ENCODE data around the gene ITGA1.

Gene ITGA1

GRCh38 chr5:52783226-52783959 lies 4.3 kb upstream of the ITGA1 start:
- peaks cover 14% of the 10 kb centered on the region for H3K27me3 Mint-ChIP-seq
- H3K9me3 Mint-ChIP-seq, result no peaks in the 10 kb centered on the region
- H3K27ac Mint-ChIP-seq, result no peak overlapping the region
- intact Hi-C loops (cut with micrococcal nuclease), result loop anchor here (10.0 kb wide), 1 partner anchor 131 kb away; no protein-coding TSS in a partner anchor
- no peaks in the 10 kb centered on the region for H3K36me3 Mint-ChIP-seq (ENCODE audit: low read depth)
- no peak overlapping the region for H3K4me3 Mint-ChIP-seq
- H3K4me1 Mint-ChIP-seq (ENCODE audit: low read depth), result peaks cover 22% of the 10 kb centered on the region

GRCh38 chr5:52784737-52785136 lies 3.0 kb upstream of the ITGA1 start:
- Mint-ChIP-seq H3K4me1 (ENCODE audit: low read depth) (peaks cover 24% of the 10 kb centered on the region), H3K9me3 (no peaks in the 10 kb centered on the region), H3K27ac (no peak overlapping the region), H3K4me3 (no peak overlapping the region), H3K36me3 (ENCODE audit: low read depth) (no peaks in the 10 kb centered on the region), H3K27me3 (peaks cover 21% of the 10 kb centered on the region)
- intact Hi-C loops (cut with micrococcal nuclease), result loop anchor here (10.0 kb wide), 1 partner anchor 130 kb away; no protein-coding TSS in a partner anchor

- Mint-ChIP-seq H3K4me1 (ENCODE audit: low read depth) (peaks cover 40% of the 10 kb centered on the region), H3K27ac (no peak overlapping the region), H3K9me3 (no peaks in the 10 kb centered on the region), H3K4me3 (no peak overlapping the region), H3K36me3 (ENCODE audit: low read depth) (no peaks in the 10 kb centered on the region), H3K27me3 (peaks cover 21% of the 10 kb centered on the region)
- intact Hi-C loops (cut with micrococcal nuclease), result loop anchor here (10.0 kb wide), 1 partner anchor 128 kb away; no protein-coding TSS in a partner anchor
Observed at GRCh38 chr5:52786391-52786790, 1.3 kb upstream of the ITGA1 start.

GRCh38 chr5:52786949-52787599 lies 642 bp upstream of the ITGA1 start:
- H3K27me3 Mint-ChIP-seq, result peaks cover 21% of the 10 kb centered on the region
- H3K4me1 Mint-ChIP-seq (ENCODE audit: low read depth), result peaks cover 40% of the 10 kb centered on the region
- H3K36me3 Mint-ChIP-seq (ENCODE audit: low read depth), result no peaks in the 10 kb centered on the region
- H3K9me3 Mint-ChIP-seq, result no peaks in the 10 kb centered on the region
- H3K4me3 Mint-ChIP-seq, result peak overlapping the region; percentile 86
- intact Hi-C loops (cut with micrococcal nuclease), result loop anchor here (10.0 kb wide), 1 partner anchor 128 kb away; no protein-coding TSS in a partner anchor
- H3K27ac Mint-ChIP-seq, result peak overlapping the region; percentile 70

- Mint-ChIP-seq H3K27me3 (peaks cover 21% of the 10 kb centered on the region), H3K36me3 (ENCODE audit: low read depth) (no peaks in the 10 kb centered on the region), H3K4me1 (ENCODE audit: low read depth) (peaks cover 40% of the 10 kb centered on the region), H3K9me3 (no peaks in the 10 kb centered on the region), H3K27ac (no peak overlapping the region), H3K4me3 (peak overlapping the region; percentile 86)
- intact Hi-C loops (cut with micrococcal nuclease), result loop anchor here (10.0 kb wide), 1 partner anchor 126 kb away; no protein-coding TSS in a partner anchor
Observed at GRCh38 chr5:52788505-52788821, 747 bp downstream of the ITGA1 start.

- no peak overlapping the region for H3K4me3 Mint-ChIP-seq
- no peaks in the 10 kb centered on the region for H3K36me3 Mint-ChIP-seq (ENCODE audit: low read depth)
- H3K9me3 Mint-ChIP-seq, result no peaks in the 10 kb centered on the region
- H3K27ac Mint-ChIP-seq, result no peak overlapping the region
- intact Hi-C loops (cut with micrococcal nuclease), result loop anchor here (10.0 kb wide), 1 partner anchor 125 kb away; no protein-coding TSS in a partner anchor
- H3K4me1 Mint-ChIP-seq (ENCODE audit: low read depth), result peaks cover 40% of the 10 kb centered on the region
- peaks cover 21% of the 10 kb centered on the region for H3K27me3 Mint-ChIP-seq
Observed at GRCh38 chr5:52789378-52789777, 1.7 kb downstream of the ITGA1 start.

GRCh38 chr5:52789851-52790250 lies 2.1 kb downstream of the ITGA1 start:
- Mint-ChIP-seq H3K4me3 (no peak overlapping the region), H3K4me1 (ENCODE audit: low read depth) (peaks cover 40% of the 10 kb centered on the region)
- intact Hi-C loops (cut with micrococcal nuclease), result loop anchor here (10.0 kb wide), 1 partner anchor 125 kb away; no protein-coding TSS in a partner anchor

GRCh38 chr5:52791366-52791765 lies 3.6 kb downstream of the ITGA1 start:
- H3K9me3 Mint-ChIP-seq, result no peaks in the 10 kb centered on the region
- H3K36me3 Mint-ChIP-seq (ENCODE audit: low read depth), result no peaks in the 10 kb centered on the region
- intact Hi-C loops (cut with micrococcal nuclease), result no loop called here
- H3K4me1 Mint-ChIP-seq (ENCODE audit: low read depth), result peaks cover 38% of the 10 kb centered on the region
- H3K27me3 Mint-ChIP-seq, result peaks cover 20% of the 10 kb centered on the region
- H3K4me3 Mint-ChIP-seq, result no peak overlapping the region
- no peak overlapping the region for H3K27ac Mint-ChIP-seq

More at GRCh38 chr5:52789851-52790250, 2.1 kb downstream of the ITGA1 start:
- no peaks in the 10 kb centered on the region for H3K36me3 Mint-ChIP-seq (ENCODE audit: low read depth)
- H3K9me3 Mint-ChIP-seq, result no peaks in the 10 kb centered on the region
- H3K27me3 Mint-ChIP-seq, result peaks cover 21% of the 10 kb centered on the region
- H3K27ac Mint-ChIP-seq, result no peak overlapping the region

- intact Hi-C loops (cut with micrococcal nuclease), result no loop called here
Observed at GRCh38 chr5:52794519-52794918, 6.8 kb downstream of the ITGA1 start.

GRCh38 chr5:52796031-52796430 lies 8.3 kb downstream of the ITGA1 start:
- no peak overlapping the region for H3K27ac Mint-ChIP-seq
- H3K4me3 Mint-ChIP-seq, result no peak overlapping the region
- no peaks in the 10 kb centered on the region for H3K27me3 Mint-ChIP-seq
- H3K36me3 Mint-ChIP-seq (ENCODE audit: low read depth), result peaks cover 16% of the 10 kb centered on the region
- no peaks in the 10 kb centered on the region for H3K9me3 Mint-ChIP-seq
- intact Hi-C loops (cut with micrococcal nuclease), result no loop called here
- H3K4me1 Mint-ChIP-seq (ENCODE audit: low read depth), result peaks cover 41% of the 10 kb centered on the region

More at GRCh38 chr5:52794519-52794918, 6.8 kb downstream of the ITGA1 start:
- no peak overlapping the region for H3K4me3 Mint-ChIP-seq
- no peaks in the 10 kb centered on the region for H3K27me3 Mint-ChIP-seq
- no peaks in the 10 kb centered on the region for H3K9me3 Mint-ChIP-seq
- H3K4me1 Mint-ChIP-seq (ENCODE audit: low read depth), result peaks cover 44% of the 10 kb centered on the region
- no peak overlapping the region for H3K27ac Mint-ChIP-seq
- peaks cover 3% of the 10 kb centered on the region for H3K36me3 Mint-ChIP-seq (ENCODE audit: low read depth)

- Mint-ChIP-seq H3K9me3 (no peaks in the 10 kb centered on the region), H3K4me1 (ENCODE audit: low read depth) (peaks cover 44% of the 10 kb centered on the region), H3K36me3 (ENCODE audit: low read depth) (peaks cover 16% of the 10 kb centered on the region), H3K27me3 (no peaks in the 10 kb centered on the region), H3K4me3 (no peak overlapping the region), H3K27ac (no peak overlapping the region)
- intact Hi-C loops (cut with micrococcal nuclease), result no loop called here
Observed at GRCh38 chr5:52796516-52797103, 8.9 kb downstream of the ITGA1 start.

- H3K4me3 Mint-ChIP-seq, result peak overlapping the region; percentile 82
- no peaks in the 10 kb centered on the region for H3K27me3 Mint-ChIP-seq
- H3K27ac Mint-ChIP-seq, result peak overlapping the region; percentile 97
- peaks cover 16% of the 10 kb centered on the region for H3K36me3 Mint-ChIP-seq (ENCODE audit: low read depth)
- intact Hi-C loops (cut with micrococcal nuclease), result no loop called here
- H3K9me3 Mint-ChIP-seq, result no peaks in the 10 kb centered on the region
- H3K4me1 Mint-ChIP-seq (ENCODE audit: low read depth), result peaks cover 50% of the 10 kb centered on the region
Observed at GRCh38 chr5:52798938-52799337, 11.2 kb downstream of the ITGA1 start.

- H3K36me3 Mint-ChIP-seq (ENCODE audit: low read depth), result peaks cover 16% of the 10 kb centered on the region
- no peaks in the 10 kb centered on the region for H3K9me3 Mint-ChIP-seq
- H3K27me3 Mint-ChIP-seq, result no peaks in the 10 kb centered on the region
- intact Hi-C loops (cut with micrococcal nuclease), result no loop called here
- peak overlapping the region; percentile 82 for H3K4me3 Mint-ChIP-seq
- H3K4me1 Mint-ChIP-seq (ENCODE audit: low read depth), result peaks cover 55% of the 10 kb centered on the region
- peak overlapping the region; percentile 97 for H3K27ac Mint-ChIP-seq
Observed at GRCh38 chr5:52799358-52799982, 11.8 kb downstream of the ITGA1 start.
